GM19239 (cell line): ENCODE data around the gene SPINK8.
"Not testable (repeated sequence)": the region's sequence is repeated elsewhere in the genome, so short reads cannot be mapped to it uniquely, and the experiment has no call there.

Experiments
- DNase-seq: peaks from one replicate; pipeline ENCODE4 v3.0.0; 2011; ENCODE audit warnings: low spot score; ENCODE audit not compliant: insufficient read length
- FAIRE-seq: peaks from 2 replicates; lab custom pipeline; 2011; peaks lifted over from hg19 to GRCh38; lab: Jason Lieb, UNC

SPINK8 gene

GRCh38 chr3:48285675-48286074 is 47.8 kb downstream of the SPINK8 start:
- FAIRE-seq (no peak), DNase-seq (no peak)

GRCh38 chr3:48285132-48285531 is 48.3 kb downstream of the SPINK8 start:
- DNase-seq (no peak), FAIRE-seq (no peak)

- DNase-seq (no peak), FAIRE-seq (no peak)
Measured at GRCh38 chr3:48280881-48281280, 52.6 kb downstream of the SPINK8 start.

- FAIRE-seq, result no peak
- DNase-seq, result no peak
Measured at GRCh38 chr3:48278884-48279559, 54.4 kb downstream of the SPINK8 start.

GRCh38 chr3:48276911-48277641 is 56.4 kb downstream of the SPINK8 start:
- DNase-seq (no peak), FAIRE-seq (no peak)

- peak; percentile 18 for FAIRE-seq
- no peak for DNase-seq
Measured at GRCh38 chr3:48275287-48276027, 58.0 kb downstream of the SPINK8 start.

GRCh38 chr3:48274452-48274851 is 59.0 kb downstream of the SPINK8 start:
- FAIRE-seq (no peak), DNase-seq (no peak)

GRCh38 chr3:48273594-48274211 is 59.8 kb downstream of the SPINK8 start:
- DNase-seq (peak; percentile 76), FAIRE-seq (peak; percentile 95)

GRCh38 chr3:48271763-48272498 is 61.5 kb downstream of the SPINK8 start:
- FAIRE-seq (no peak), DNase-seq (no peak)

GRCh38 chr3:48271223-48271622 is 62.2 kb downstream of the SPINK8 start:
- not testable (repeated sequence) for DNase-seq, FAIRE-seq

- FAIRE-seq, result no peak
- DNase-seq, result no peak
Measured at GRCh38 chr3:48270306-48270705, 63.2 kb downstream of the SPINK8 start.

- no peak for FAIRE-seq
Measured at GRCh38 chr3:48269592-48269991, 63.9 kb downstream of the SPINK8 start.

GRCh38 chr3:48268936-48269561 is 64.4 kb downstream of the SPINK8 start:
- no peak for FAIRE-seq
- no peak for DNase-seq

More at GRCh38 chr3:48269592-48269991, 63.9 kb downstream of the SPINK8 start:
- DNase-seq, result no peak

- DNase-seq (no peak), FAIRE-seq (no peak)
Measured at GRCh38 chr3:48268381-48268935, 65.0 kb downstream of the SPINK8 start.

- DNase-seq, result no peak
- FAIRE-seq, result no peak
Measured at GRCh38 chr3:48267782-48268181, 65.7 kb downstream of the SPINK8 start.

GRCh38 chr3:48258530-48258929 is 74.9 kb downstream of the SPINK8 start:
- DNase-seq (no peak), FAIRE-seq (no peak)
